Measurements from ENCODE around the gene TSHZ3.

The TSHZ3 gene

GRCh38 chr19:31304831-31305312 is 44.4 kb downstream of the TSHZ3 start:
- TF ChIP-seq CTBP1 (IDR thresholded peaks at IDR 0.05; ENCODE audit: borderline replicate concordance) (no peak), FOXK2 (IDR thresholded peaks at IDR 0.05) (no peak), FOXA1 (IDR thresholded peaks at IDR 0.05) (no peak), L3MBTL2 (conservative IDR thresholded peaks at IDR 0.05) (no peak), NFRKB (IDR thresholded peaks at IDR 0.05) (no peak), SUZ12 (IDR thresholded peaks at IDR 0.05) (no peak), LEF1 (IDR thresholded peaks at IDR 0.05; ENCODE audit: borderline replicate concordance) (no peak), ARNT (IDR thresholded peaks at IDR 0.05) (no peak), SP1 (IDR thresholded peaks at IDR 0.05) (no peak), PKNOX1 (IDR thresholded peaks at IDR 0.05) (no peak), ZNF384 (IDR thresholded peaks at IDR 0.05) (no peak), TARDBP (IDR thresholded peaks at IDR 0.05) (no peak)
- POLR2A ChIA-PET: no interaction called here
- CTCF ChIA-PET: no interaction called here
- no peak for DNase-seq (ENCODE audit: extremely low spot score)

- no peak for DNase-seq (ENCODE audit: extremely low spot score)
- CTCF ChIA-PET: no interaction called here
- POLR2A ChIA-PET: no interaction called here
- TF ChIP-seq BHLHE40 (IDR thresholded peaks at IDR 0.05; ENCODE audit: borderline replicate concordance) (no peak), SUZ12 (IDR thresholded peaks at IDR 0.05) (no peak)
These were observed 45.9 kb downstream of the TSHZ3 start for GRCh38 chr19:31303262-31303815.

GRCh38 chr19:31301306-31301980 is 47.8 kb downstream of the TSHZ3 start:
- ChIA-PET POLR2A (no interaction called here), CTCF (no interaction called here)
- DNase-seq (ENCODE audit: extremely low spot score): no peak
- TF ChIP-seq PKNOX1 (IDR thresholded peaks at IDR 0.05) (no peak), FOXK2 (IDR thresholded peaks at IDR 0.05) (no peak), FOXA1 (IDR thresholded peaks at IDR 0.05) (no peak), ZNF384 (IDR thresholded peaks at IDR 0.05) (no peak), SUZ12 (IDR thresholded peaks at IDR 0.05) (no peak), BHLHE40 (IDR thresholded peaks at IDR 0.05; ENCODE audit: borderline replicate concordance) (no peak), TARDBP (IDR thresholded peaks at IDR 0.05) (no peak), ARNT (IDR thresholded peaks at IDR 0.05) (no peak), SP1 (IDR thresholded peaks at IDR 0.05) (no peak), ELF4 (IDR thresholded peaks at IDR 0.05) (no peak), FOXM1 (IDR thresholded peaks at IDR 0.05; ENCODE audit: borderline replicate concordance) (no peak), CTBP1 (IDR thresholded peaks at IDR 0.05; ENCODE audit: borderline replicate concordance) (no peak), L3MBTL2 (conservative IDR thresholded peaks at IDR 0.05) (no peak), LEF1 (IDR thresholded peaks at IDR 0.05; ENCODE audit: borderline replicate concordance) (no peak), HDGF (IDR thresholded peaks at IDR 0.05; ENCODE audit: borderline replicate concordance) (no peak), NFRKB (IDR thresholded peaks at IDR 0.05) (no peak)

GRCh38 chr19:31300422-31300821 is 48.8 kb downstream of the TSHZ3 start:
- DNase-seq (ENCODE audit: extremely low spot score): no peak
- TF ChIP-seq SP1 (IDR thresholded peaks at IDR 0.05) (no peak), PKNOX1 (IDR thresholded peaks at IDR 0.05) (no peak), CTBP1 (IDR thresholded peaks at IDR 0.05; ENCODE audit: borderline replicate concordance) (no peak), NFRKB (IDR thresholded peaks at IDR 0.05) (no peak), L3MBTL2 (conservative IDR thresholded peaks at IDR 0.05) (no peak), SUZ12 (IDR thresholded peaks at IDR 0.05) (no peak), TARDBP (IDR thresholded peaks at IDR 0.05) (no peak), FOXM1 (IDR thresholded peaks at IDR 0.05; ENCODE audit: borderline replicate concordance) (no peak), ELF4 (IDR thresholded peaks at IDR 0.05) (no peak), FOXA1 (IDR thresholded peaks at IDR 0.05) (no peak), ZNF384 (IDR thresholded peaks at IDR 0.05) (no peak), HDGF (IDR thresholded peaks at IDR 0.05; ENCODE audit: borderline replicate concordance) (no peak), ARNT (IDR thresholded peaks at IDR 0.05) (no peak), BHLHE40 (IDR thresholded peaks at IDR 0.05; ENCODE audit: borderline replicate concordance) (no peak), FOXK2 (IDR thresholded peaks at IDR 0.05) (no peak), LEF1 (IDR thresholded peaks at IDR 0.05; ENCODE audit: borderline replicate concordance) (no peak)
- ChIA-PET POLR2A (no interaction called here), CTCF (no interaction called here)

- TF ChIP-seq PKNOX1 (IDR thresholded peaks at IDR 0.05) (no peak), BHLHE40 (IDR thresholded peaks at IDR 0.05; ENCODE audit: borderline replicate concordance) (no peak), LEF1 (IDR thresholded peaks at IDR 0.05; ENCODE audit: borderline replicate concordance) (no peak), L3MBTL2 (conservative IDR thresholded peaks at IDR 0.05) (no peak), TARDBP (IDR thresholded peaks at IDR 0.05) (no peak), ZNF384 (IDR thresholded peaks at IDR 0.05) (no peak), CTBP1 (IDR thresholded peaks at IDR 0.05; ENCODE audit: borderline replicate concordance) (no peak), SP1 (IDR thresholded peaks at IDR 0.05) (no peak), FOXK2 (IDR thresholded peaks at IDR 0.05) (no peak), FOXM1 (IDR thresholded peaks at IDR 0.05; ENCODE audit: borderline replicate concordance) (no peak), ELF4 (IDR thresholded peaks at IDR 0.05) (no peak), FOXA1 (IDR thresholded peaks at IDR 0.05) (no peak), HDGF (IDR thresholded peaks at IDR 0.05; ENCODE audit: borderline replicate concordance) (no peak), ARNT (IDR thresholded peaks at IDR 0.05) (no peak), NFRKB (IDR thresholded peaks at IDR 0.05) (no peak), SUZ12 (IDR thresholded peaks at IDR 0.05) (no peak)
- DNase-seq (ENCODE audit: extremely low spot score): no peak
- POLR2A ChIA-PET: no interaction called here
- CTCF ChIA-PET: no interaction called here
These were observed 49.6 kb downstream of the TSHZ3 start for GRCh38 chr19:31299665-31300064.

Data from HEK293T (cell line).